ENCODE data around the gene MACROD2.

The MACROD2 gene

DNA sequence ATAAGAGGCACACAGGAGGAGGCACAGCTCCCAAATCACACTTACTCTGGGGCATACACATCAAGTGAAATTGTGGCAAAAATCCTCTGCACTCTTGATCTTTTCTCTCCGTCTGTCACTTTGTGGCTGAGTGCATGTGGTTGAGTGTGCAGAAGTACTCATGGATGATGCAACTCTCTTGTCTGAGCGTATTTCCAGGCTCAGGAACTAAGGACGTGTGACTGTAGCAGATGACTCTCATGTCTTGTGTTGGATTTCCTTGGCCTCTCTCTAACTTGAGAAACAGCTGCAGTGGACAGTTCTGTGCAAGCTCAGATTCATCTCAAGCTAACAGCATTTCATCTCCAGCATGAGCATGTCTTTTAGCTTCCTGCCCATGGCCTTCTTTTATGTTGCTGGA lies 587.5 kb downstream of the MACROD2 start:
- no peak for TF ChIP-seq CTCF (conservative IDR thresholded peaks at IDR 0.05; ENCODE audit: low read depth, low read length)
- DNase-seq (ENCODE audit: low read depth): no peak
- no peak overlapping the region for H3K4me3 ChIP-seq (ENCODE audit: low read depth, low read length)

GRCh38 chr20:14583413-14583812 lies 588.1 kb downstream of the MACROD2 start:
- no peak overlapping the region for H3K4me3 ChIP-seq (ENCODE audit: low read depth, low read length)
- no peak for DNase-seq (ENCODE audit: low read depth)
- no peak for TF ChIP-seq CTCF (conservative IDR thresholded peaks at IDR 0.05; ENCODE audit: low read depth, low read length)

DNA sequence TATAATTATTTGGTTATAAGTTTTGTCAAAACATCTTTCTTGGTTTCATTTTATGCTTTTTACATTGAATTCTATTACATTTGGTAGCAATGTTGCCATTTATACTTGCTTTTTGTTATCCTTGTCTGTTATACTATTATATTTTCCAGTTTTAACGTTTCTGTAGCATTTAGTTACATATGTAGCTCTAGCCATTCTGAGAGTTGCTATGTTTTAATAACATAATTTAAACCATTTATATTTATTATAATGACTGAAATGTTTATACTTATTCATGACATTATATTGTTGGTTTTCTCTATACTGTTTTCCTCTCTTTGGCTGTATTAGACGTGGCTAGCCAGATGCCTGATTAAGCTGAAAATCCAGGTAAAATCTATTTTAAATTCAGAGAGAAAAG lies 594.1 kb downstream of the MACROD2 start:
- no peak for DNase-seq (ENCODE audit: low read depth)
- TF ChIP-seq CTCF (conservative IDR thresholded peaks at IDR 0.05; ENCODE audit: low read depth, low read length): no peak

DNA sequence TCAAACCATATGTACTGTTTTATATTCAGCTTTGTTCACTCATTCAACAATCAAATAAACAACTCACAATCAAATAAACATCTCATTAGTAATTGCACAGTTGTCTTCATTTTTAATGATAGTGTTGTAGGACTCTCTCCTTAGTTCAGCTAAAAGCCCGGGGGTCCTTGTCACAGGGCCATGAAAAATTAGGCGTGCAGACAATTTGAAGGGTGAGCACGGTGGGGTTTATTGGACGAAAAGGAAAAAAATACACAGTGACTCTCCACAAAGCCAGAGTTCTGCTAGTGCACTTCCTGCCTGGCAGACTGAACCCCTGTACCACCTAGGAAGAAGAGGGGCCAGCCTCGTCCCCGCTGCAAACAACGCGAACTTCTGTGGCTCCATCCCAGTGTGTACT lies 599.7 kb downstream of the MACROD2 start:
- H3K4me3 ChIP-seq (ENCODE audit: low read depth, low read length): no peak overlapping the region
- no peak for DNase-seq (ENCODE audit: low read depth)
- no peak for TF ChIP-seq CTCF (conservative IDR thresholded peaks at IDR 0.05; ENCODE audit: low read depth, low read length)

More for the DNA sequence above, 594.1 kb downstream of the MACROD2 start:
- H3K4me3 ChIP-seq (ENCODE audit: low read depth, low read length): no peak overlapping the region

- no peak for TF ChIP-seq CTCF (conservative IDR thresholded peaks at IDR 0.05; ENCODE audit: low read depth, low read length)
- no peak for DNase-seq (ENCODE audit: low read depth)
- no peak overlapping the region for H3K4me3 ChIP-seq (ENCODE audit: low read depth, low read length)
These were observed 601.9 kb downstream of the MACROD2 start for GRCh38 chr20:14597206-14597715.

- no peak overlapping the region for H3K4me3 ChIP-seq (ENCODE audit: low read depth, low read length)
- no peak for TF ChIP-seq CTCF (conservative IDR thresholded peaks at IDR 0.05; ENCODE audit: low read depth, low read length)
- DNase-seq (ENCODE audit: low read depth): no peak
These were observed 604.3 kb downstream of the MACROD2 start for GRCh38 chr20:14599613-14600012.

DNA sequence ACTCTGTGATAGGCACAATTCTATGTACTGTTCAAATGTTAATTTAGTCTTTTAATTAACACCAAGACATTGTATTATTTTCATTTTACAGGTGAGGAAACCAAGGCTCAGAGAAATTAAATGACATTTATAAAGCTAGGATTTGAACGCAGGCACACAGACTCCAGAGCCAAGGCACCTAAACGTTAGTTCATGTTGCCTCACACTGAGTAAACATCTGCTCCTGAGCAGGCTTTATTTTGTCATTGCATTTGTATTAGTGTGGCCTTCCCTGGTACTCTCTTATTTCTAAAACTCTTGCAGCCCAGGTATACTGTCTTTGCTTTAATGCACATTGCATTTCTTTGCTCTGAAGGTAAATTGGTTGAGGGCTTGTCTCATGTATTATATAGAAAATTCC lies 605.2 kb downstream of the MACROD2 start:
- TF ChIP-seq CTCF (conservative IDR thresholded peaks at IDR 0.05; ENCODE audit: low read depth, low read length): no peak
- DNase-seq (ENCODE audit: low read depth): no peak
- no peak overlapping the region for H3K4me3 ChIP-seq (ENCODE audit: low read depth, low read length)
